ENCODE data around the gene MEF2C. TPM values are rescaled to one million over a fixed set of nuclear protein-coding genes. Genes with fewer than 3 reads are reported as not detected.

The MEF2C gene
- total RNA-seq, 2 donors from 2014 or later = 36.1 to 57.5 TPM

DNA sequence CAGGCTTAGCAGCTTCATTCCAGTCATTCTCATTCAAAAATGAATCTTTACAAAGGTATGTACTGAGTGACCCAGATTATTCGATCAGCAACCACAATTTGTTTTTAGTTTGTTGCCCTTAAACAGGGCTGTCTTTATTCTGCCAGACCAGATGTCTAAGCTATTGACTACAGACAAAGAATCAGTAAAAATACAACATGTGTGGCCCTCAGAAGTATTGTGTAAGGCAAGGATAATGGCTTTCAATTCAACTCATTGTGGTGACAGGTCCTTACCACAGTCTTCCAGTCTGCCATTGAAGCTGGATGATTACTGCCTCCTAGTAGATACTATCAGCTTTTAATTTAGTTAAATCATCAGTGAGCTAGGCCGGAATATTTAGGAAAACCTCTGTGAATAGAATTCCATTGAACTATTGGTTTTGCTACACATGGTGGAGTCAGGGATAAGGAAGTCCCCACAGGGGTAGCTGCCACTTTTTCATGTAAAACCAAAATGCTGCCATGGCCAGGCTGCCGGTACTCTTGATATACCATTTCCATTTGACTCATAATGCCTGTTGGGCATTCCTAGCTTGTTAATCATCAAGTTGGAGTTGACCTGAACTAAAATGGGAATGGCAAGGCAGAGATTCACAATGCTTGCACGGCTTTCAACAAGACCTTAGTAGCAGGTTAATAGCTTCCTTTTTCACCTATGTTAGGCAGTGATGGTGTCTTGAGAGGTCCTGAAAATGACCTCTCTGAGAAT, 175.6 kb downstream of the MEF2C start:
- no peak for DNase-seq (ENCODE audit: low spot score)
- Histone ChIP-seq H3K36me3 (no peaks in the 10 kb centered on the region), H3K4me3 (no peak overlapping the region), H3K4me1 (no peaks in the 10 kb centered on the region), H3K27ac (no peak overlapping the region), H3K27me3 (no peaks in the 10 kb centered on the region), H3K9me3 (no peaks in the 10 kb centered on the region)
- TF ChIP-seq CTCF (IDR thresholded peaks at IDR 0.05) = no peak

DNA sequence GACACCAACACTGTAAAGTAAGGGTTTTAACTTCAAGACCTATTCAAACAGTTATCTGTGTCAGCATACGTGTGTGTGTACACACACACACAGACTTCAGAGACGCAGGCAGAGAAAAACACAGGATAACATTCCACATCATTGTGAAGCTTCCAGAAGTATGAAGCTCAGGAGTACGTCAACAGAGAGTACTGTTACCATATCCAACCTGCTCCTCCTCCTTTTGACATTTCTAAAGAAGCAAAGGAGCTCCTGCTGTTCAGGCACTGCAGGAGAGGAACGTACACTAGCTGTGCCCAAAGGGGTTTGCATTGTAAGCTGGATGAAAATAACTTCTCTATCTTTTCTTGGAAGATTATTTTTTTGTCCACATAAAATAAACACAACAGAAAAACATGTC, 180.7 kb downstream of the MEF2C start:
- no peak for TF ChIP-seq CTCF (IDR thresholded peaks at IDR 0.05)
- Histone ChIP-seq H3K27me3 (no peaks in the 10 kb centered on the region), H3K9me3 (no peaks in the 10 kb centered on the region), H3K27ac (no peak overlapping the region), H3K4me3 (no peak overlapping the region), H3K4me1 (no peaks in the 10 kb centered on the region), H3K36me3 (no peaks in the 10 kb centered on the region)
- no peak for DNase-seq (ENCODE audit: low spot score)

GRCh38 chr5:88700121-88700520, 182.9 kb downstream of the MEF2C start:
- H3K9me3 ChIP-seq = no peaks in the 10 kb centered on the region
- TF ChIP-seq CTCF (IDR thresholded peaks at IDR 0.05) = no peak
- H3K27me3 ChIP-seq = peaks cover 6 to 8% of the 10 kb centered on the region in 2 donors
- no peak overlapping the region for H3K27ac ChIP-seq
- H3K4me1 ChIP-seq = no peaks in the 10 kb centered on the region
- no peaks in the 10 kb centered on the region for H3K36me3 ChIP-seq
- no peak for DNase-seq (ENCODE audit: low spot score)
- H3K4me3 ChIP-seq = no peak overlapping the region

DNA sequence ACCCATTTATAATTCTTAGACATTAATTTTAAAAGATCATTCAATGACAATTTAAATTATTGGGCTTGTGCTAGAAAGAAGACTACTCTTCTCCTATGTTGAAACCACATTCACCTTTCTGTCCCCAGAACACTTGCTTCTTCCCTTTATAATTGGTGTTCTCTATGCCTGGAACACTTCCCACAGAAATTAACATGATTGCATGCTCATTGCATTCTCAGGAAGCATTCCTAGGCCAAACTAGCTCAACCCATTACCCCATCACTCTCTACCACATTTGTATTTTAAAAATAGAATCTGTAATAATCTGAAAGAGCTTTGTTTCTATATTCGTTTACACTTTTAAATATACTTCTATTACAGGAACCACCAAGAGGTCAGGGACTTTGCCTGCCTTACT, 184.7 kb downstream of the MEF2C start:
- no peak for DNase-seq (ENCODE audit: low spot score)
- no peak for TF ChIP-seq CTCF (IDR thresholded peaks at IDR 0.05)
- Histone ChIP-seq H3K36me3 (no peaks in the 10 kb centered on the region), H3K27ac (no peak overlapping the region), H3K4me1 (no peaks in the 10 kb centered on the region), H3K27me3 (peaks cover 23 to 25% of the 10 kb centered on the region in 2 donors), H3K4me3 (no peak overlapping the region), H3K9me3 (peaks cover 0 to 3% of the 10 kb centered on the region in 2 donors)

GRCh38 chr5:88696466-88696865, 186.5 kb downstream of the MEF2C start:
- Histone ChIP-seq H3K9me3 (peaks cover 0 to 3% of the 10 kb centered on the region in 2 donors), H3K27ac (no peak overlapping the region), H3K36me3 (no peaks in the 10 kb centered on the region), H3K27me3 (peaks cover 37 to 42% of the 10 kb centered on the region in 2 donors), H3K4me3 (no peak overlapping the region), H3K4me1 (peaks cover 0 to 16% of the 10 kb centered on the region in 2 donors)
- DNase-seq (ENCODE audit: low spot score) = no peak
- TF ChIP-seq CTCF (IDR thresholded peaks at IDR 0.05) = no peak

DNA sequence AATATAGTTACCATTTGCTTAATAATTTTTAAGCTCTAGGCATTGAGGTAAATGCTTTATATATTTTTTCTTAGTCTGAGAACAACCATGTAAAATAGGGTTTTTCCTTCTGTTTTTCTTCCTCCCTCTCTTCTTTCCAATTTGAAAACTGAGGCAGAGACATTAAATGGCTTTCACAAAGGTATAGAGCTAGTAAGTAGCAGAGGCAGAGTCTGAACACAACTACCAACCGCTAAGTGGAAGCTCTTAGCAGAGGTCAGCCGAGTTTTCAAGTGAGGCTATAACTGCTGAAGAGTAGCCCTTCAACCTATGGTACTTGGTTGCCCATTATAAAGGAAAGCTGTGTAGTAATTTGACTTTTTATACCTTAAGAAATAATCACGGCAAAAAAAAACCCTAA, 187.1 kb downstream of the MEF2C start:
- Histone ChIP-seq H3K4me1 (peaks cover 0 to 20% of the 10 kb centered on the region in 2 donors), H3K4me3 (no peak overlapping the region), H3K36me3 (no peaks in the 10 kb centered on the region), H3K27me3 (peaks cover 41 to 44% of the 10 kb centered on the region in 2 donors), H3K27ac (no peak overlapping the region), H3K9me3 (peaks cover 0 to 3% of the 10 kb centered on the region in 2 donors)
- no peak for DNase-seq (ENCODE audit: low spot score)
- no peak for TF ChIP-seq CTCF (IDR thresholded peaks at IDR 0.05)

Measured in right atrium auricular region (tissue), 2 donors.